HG03045 (cell line): Measurements from ENCODE around the gene BRD2.
"Not testable (repeated sequence)": the region's sequence is repeated elsewhere in the genome, so short reads cannot be mapped to it uniquely, and the experiment has no call there.

Experiments
- ATAC-seq: cut with Tn5 transposase; IDR thresholded peaks from one replicate; pipeline ENCODE4 v1.9.1; 2021; ENCODE audit warnings: mild to moderate bottlenecking, moderate library complexity; ENCODE audit not compliant: unreplicated experiment

BRD2 gene

GRCh38 chr6:32968093-32968866, at the start of gene BRD2:
Gene BRD2, plus strand, starts transcription at chr6:32968594. Its CDS starts 4,305 bp downstream, at chr6:32972899.
- ATAC-seq: peak; percentile 38

GRCh38 chr6:32920715-32921114, 47.7 kb upstream of the BRD2 start:
- ATAC-seq: no peak

- ATAC-seq: no peak
Measured at GRCh38 chr6:32922083-32922482, 46.3 kb upstream of the BRD2 start.

- no peak for ATAC-seq
Measured at GRCh38 chr6:32931211-32931610, 37.2 kb upstream of the BRD2 start.

GRCh38 chr6:32932132-32932868, 36.1 kb upstream of the BRD2 start:
- ATAC-seq: no peak

GRCh38 chr6:32933661-32934085, 34.7 kb upstream of the BRD2 start:
- ATAC-seq: no peak

- no peak for ATAC-seq
Measured at GRCh38 chr6:32935551-32936238, 32.7 kb upstream of the BRD2 start.

GRCh38 chr6:32936239-32937152, 31.9 kb upstream of the BRD2 start:
- ATAC-seq: no peak

GRCh38 chr6:32937230-32937633, 31.2 kb upstream of the BRD2 start:
- ATAC-seq: no peak

- no peak for ATAC-seq
Measured at GRCh38 chr6:32938494-32938893, 29.9 kb upstream of the BRD2 start.

- peak; percentile 62 for ATAC-seq
Measured at GRCh38 chr6:32940656-32941213, 27.7 kb upstream of the BRD2 start, which contains the start of gene HLA-DMB. Gene HLA-DMB, minus strand, starts transcription at chr6:32941028. Its CDS starts 221 bp downstream, at chr6:32940807.

- ATAC-seq: peak; percentile 45
Measured at GRCh38 chr6:32941214-32941768, 27.1 kb upstream of the BRD2 start.

- ATAC-seq: not testable (repeated sequence)
Measured at GRCh38 chr6:32942555-32943123, 25.8 kb upstream of the BRD2 start.

GRCh38 chr6:32943864-32944649, 24.3 kb upstream of the BRD2 start:
- peak; percentile 36 for ATAC-seq

- ATAC-seq: no peak
Measured at GRCh38 chr6:32945108-32945760, 23.2 kb upstream of the BRD2 start.

- no peak for ATAC-seq
Measured at GRCh38 chr6:32945953-32946352, 22.4 kb upstream of the BRD2 start.

GRCh38 chr6:32946893-32947292, 21.5 kb upstream of the BRD2 start:
- no peak for ATAC-seq
